ENCODE data around the gene CES4A.

DNA sequence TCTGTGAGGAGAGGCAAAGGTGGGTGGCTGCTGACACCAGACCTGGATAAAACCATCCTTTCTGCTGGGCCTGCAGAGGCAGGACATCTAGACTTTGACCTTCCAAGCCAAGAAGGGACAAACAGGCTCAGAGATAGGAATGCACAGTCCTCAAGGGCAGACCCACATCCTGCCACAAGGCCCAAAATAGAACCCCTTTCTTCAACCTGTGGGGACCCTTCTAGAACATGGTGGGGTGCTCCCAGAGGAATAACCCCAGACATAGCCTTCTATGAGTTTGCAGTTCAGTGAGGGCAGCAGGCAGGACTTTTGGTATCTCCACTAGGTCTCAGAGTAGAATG lies 36.8 kb downstream of the CES4A start:
- no peak for TF ChIP-seq CTCF (conservative IDR thresholded peaks at IDR 0.05; ENCODE audit: low read length)
- no peak for TF ChIP-seq EZH2phosphoT487 (IDR thresholded peaks at IDR 0.05; ENCODE audit: borderline replicate concordance)

Measured in Loucy (cell line).